Fibroblast of villous mesenchyme (primary cell): ENCODE results near the gene GON7. TPM values are rescaled to one million over a fixed set of nuclear protein-coding genes. Genes with fewer than 3 reads are reported as not detected.
A peak's percentile ranks its signal among the peaks of the same experiment; 100 is the strongest.

ENCODE experiments used
- DNase-seq: peaks from one replicate; pipeline ENCODE4 v3.0.0-alpha.2; 2010; ENCODE audit warnings: low read depth
- H3K4me3 ChIP-seq: 2 replicates; pipeline ENCODE4 v1.5.1; 2011; ENCODE audit warnings: low read depth, mild to moderate bottlenecking, low read length
- CTCF ChIP-seq: IDR thresholded peaks from 2 replicates; pipeline ENCODE4 v1.5.1; 2012; ENCODE audit warnings: low read depth, mild to moderate bottlenecking, low read length; ENCODE audit not compliant: insufficient read depth
- total RNA-seq: library from RNA; depleted of rRNA; stranded (reverse); fragments of >200 nt; gene quantifications from 2 replicates; pipeline ENCODE4 v1.2.3, GENCODE V29; 2012

GON7 gene, protein sequence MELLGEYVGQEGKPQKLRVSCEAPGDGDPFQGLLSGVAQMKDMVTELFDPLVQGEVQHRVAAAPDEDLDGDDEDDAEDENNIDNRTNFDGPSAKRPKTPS
- total RNA-seq, result 10.6 and 11.7 TPM in 2 replicates

DNA sequence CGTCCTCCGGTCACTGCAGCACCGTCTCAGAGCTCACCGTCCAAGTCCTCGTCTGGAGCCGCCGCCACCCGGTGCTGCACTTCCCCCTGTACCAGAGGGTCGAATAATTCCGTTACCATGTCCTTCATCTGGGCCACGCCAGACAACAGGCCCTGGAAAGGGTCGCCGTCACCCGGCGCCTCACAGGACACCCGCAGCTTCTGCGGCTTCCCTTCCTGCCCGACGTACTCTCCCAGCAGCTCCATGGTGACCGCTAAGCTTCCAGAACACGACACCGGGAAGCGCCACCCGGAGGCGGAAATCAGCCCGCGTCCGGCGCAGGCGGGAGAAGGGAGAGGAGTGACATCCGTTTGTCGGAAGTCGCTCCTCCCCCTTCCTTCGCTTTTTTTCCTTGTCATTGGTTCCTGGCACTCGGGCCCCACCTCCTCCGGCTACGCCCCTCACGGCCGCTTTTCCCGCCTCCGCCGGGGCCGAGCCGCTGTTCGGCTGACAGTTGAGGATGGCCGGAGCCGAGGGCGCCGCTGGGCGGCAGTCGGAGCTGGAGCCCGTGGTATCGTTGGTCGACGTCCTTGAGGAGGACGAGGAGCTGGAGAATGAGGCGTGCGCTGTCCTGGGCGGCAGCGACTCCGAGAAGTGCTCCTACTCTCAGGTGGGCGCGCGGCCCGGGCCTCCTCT, at the start of gene GON7, which contains the start of gene UBR7:
GON7 (minus strand) TSS at position 273 of the 675 bp plus-strand sequence; CDS start at position 245, 28 bp downstream.
UBR7 (plus strand) TSS at position 464 of the 675 bp plus-strand sequence; CDS start at position 500, 36 bp downstream.
- peak within 1 kb of the TSS; percentile 74 for H3K4me3 ChIP-seq
- DNase-seq, result peak; percentile 97
- no peak for TF ChIP-seq CTCF

- no peak overlapping the region for H3K4me3 ChIP-seq
- no peak for TF ChIP-seq CTCF
- no peak for DNase-seq
These were observed 42.4 kb upstream of the GON7 start for GRCh38 chr14:93249128-93249831.

- H3K4me3 ChIP-seq, result no peak overlapping the region
- no peak for TF ChIP-seq CTCF
- no peak for DNase-seq
These were observed 39.7 kb upstream of the GON7 start for GRCh38 chr14:93246534-93246933.

- DNase-seq, result no peak
- TF ChIP-seq CTCF, result no peak
These were observed 39.0 kb upstream of the GON7 start for GRCh38 chr14:93245764-93246420.

DNA sequence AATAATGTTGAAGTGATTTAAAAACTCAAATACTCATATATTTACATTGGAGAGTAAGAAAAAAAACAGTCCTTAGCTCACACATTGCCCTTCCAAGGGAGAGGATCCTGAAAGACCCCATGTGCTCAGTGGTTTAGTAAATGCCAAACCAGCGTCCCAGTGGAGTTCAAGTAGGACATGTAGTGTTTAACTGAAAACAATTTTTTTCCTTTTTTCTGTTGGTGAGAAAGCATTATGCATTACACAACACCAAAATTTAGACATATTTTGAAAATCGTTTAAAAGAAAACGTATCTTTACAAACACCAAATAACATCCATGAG, 33.8 kb upstream of the GON7 start:
- DNase-seq, result no peak
- TF ChIP-seq CTCF, result no peak
- no peak overlapping the region for H3K4me3 ChIP-seq

More at GRCh38 chr14:93245764-93246420, 39.0 kb upstream of the GON7 start:
- H3K4me3 ChIP-seq, result no peak overlapping the region

DNA sequence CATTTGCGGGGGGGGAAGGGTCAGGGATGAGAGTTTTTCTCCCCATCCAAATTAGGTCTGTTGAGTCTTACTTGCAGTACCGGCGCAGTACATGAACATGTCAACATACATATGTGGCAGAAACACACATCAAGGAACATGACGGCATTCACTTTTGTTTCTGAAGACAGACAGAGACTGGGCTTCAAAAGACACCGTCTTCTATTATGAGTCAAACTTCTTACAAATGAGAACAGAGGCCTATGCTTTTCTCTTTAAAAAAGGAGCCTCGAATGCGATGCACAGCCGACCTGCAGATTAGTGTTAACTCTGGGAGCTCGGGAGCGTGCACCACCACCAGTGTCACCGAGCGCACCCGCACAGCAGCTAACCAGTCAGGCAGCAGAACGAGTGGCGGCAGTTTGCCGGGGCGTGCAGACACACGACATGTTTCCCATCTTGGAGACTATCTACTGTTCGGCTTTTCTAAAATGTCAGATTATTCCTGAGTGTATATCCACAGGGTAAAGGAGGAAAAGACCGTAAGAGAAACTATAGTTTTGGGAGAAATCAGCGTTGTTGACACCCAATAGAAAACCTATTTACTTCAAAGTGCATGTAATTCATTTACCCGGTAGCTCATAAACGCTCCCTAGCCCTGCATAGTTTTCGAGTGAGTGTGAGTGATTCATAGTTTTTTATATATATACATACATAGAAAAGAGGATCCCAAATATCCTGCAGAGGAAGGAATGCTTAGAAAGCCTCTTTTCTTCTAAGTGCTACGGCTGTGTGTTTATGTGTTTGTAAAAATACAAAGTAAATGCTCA, 33.2 kb upstream of the GON7 start:
- H3K4me3 ChIP-seq, result no peak overlapping the region
- DNase-seq, result peak; percentile 81
- no peak for TF ChIP-seq CTCF
